Calu3 (cell line): ENCODE measurements around the gene TFAP2E. TPM values are rescaled to one million over a fixed set of nuclear protein-coding genes. Genes with fewer than 3 reads are reported as not detected.

Source experiments
- BruUV-seq: library from RNA; stranded (reverse); fragments of 400-500 nt; replicated peaks from 2 replicates; lab custom pipeline; 2021; lab: Mats Ljungman, UMichigan
- CTCF ChIA-PET: fragments of 300-600 bp; sonication (Branson Sonifier 250); formaldehyde crosslinking; loops from one replicate; lab custom pipeline; 2022; ENCODE audit warnings: antibody characterized with exemption; lab: Charles Lee
- DNase-seq: peaks from one replicate; pipeline ENCODE4 v3.0.0; 2022
- H3K27ac Mint-ChIP-seq: one replicate; pipeline ENCODE4 v1.8.0; 2022; ENCODE audit warnings: mixed read lengths; ENCODE audit not compliant: unreplicated experiment
- H3K27me3 Mint-ChIP-seq: one replicate; pipeline ENCODE4 v1.8.0; 2022; ENCODE audit warnings: mixed read lengths; ENCODE audit not compliant: unreplicated experiment
- H3K36me3 Mint-ChIP-seq: one replicate; pipeline ENCODE4 v1.8.0; 2022; ENCODE audit warnings: mild to moderate bottlenecking, moderate library complexity, mixed read lengths; ENCODE audit not compliant: insufficient read depth, unreplicated experiment
- H3K4me1 Mint-ChIP-seq: one replicate; pipeline ENCODE4 v1.8.0; 2022; ENCODE audit warnings: mild to moderate bottlenecking, low read depth, mixed read lengths; ENCODE audit not compliant: unreplicated experiment
- H3K4me3 Mint-ChIP-seq: one replicate; pipeline ENCODE4 v1.8.0; 2022; ENCODE audit warnings: mild to moderate bottlenecking, low read depth, moderate library complexity, mixed read lengths; ENCODE audit not compliant: unreplicated experiment
- H3K9me3 Mint-ChIP-seq: one replicate; pipeline ENCODE4 v1.8.0; 2022; ENCODE audit warnings: low read depth, mixed read lengths; ENCODE audit not compliant: unreplicated experiment
- intact Hi-C: fragments of 100-400 bp; cut with micrococcal nuclease; formaldehyde crosslinking; loops from one replicate; pipeline ENCODE4 v1.10.0; 2022; ENCODE audit not compliant: unreplicated experiment
- total RNA-seq: library from RNA; stranded (reverse); gene quantifications from 2 replicates; pipeline ENCODE4 v1.2.3, GENCODE V29; 2022
- TF ChIP-seq, protein P1 (sequence below): fragments of 200-600 bp; IDR thresholded peaks from one replicate; pipeline ENCODE4 v1.8.0; 2022; ENCODE audit warnings: antibody characterized with exemption; ENCODE audit not compliant: unreplicated experiment

TFAP2E gene
- total RNA-seq, 1 experiment from 2014 or later, result 0.26 TPM

DNA sequence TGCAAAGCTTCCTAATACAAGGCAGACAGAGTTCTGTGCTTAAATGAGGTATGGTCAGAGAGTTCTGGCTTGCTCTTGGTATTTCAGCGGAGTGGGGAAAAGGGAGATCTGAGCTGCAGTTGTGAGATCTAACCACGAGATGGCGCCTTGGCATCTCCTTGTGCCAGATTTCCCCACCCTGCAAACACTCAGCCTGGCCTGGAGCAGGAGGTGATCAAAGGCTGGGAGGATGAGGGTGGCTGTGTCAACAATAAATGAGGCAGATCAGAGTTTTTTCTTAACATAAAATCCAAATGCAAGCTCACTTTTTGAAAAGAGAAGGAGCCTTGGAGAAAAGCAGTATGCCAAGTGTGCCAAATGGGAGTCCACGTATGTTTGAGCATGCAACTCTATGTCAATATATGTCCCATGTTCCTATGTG lies 4.1 kb upstream of the TFAP2E start:
- H3K9me3 Mint-ChIP-seq, result no peaks in the 10 kb centered on the region
- BruUV-seq, result no TSS peak
- H3K4me1 Mint-ChIP-seq, result peaks cover 17% of the 10 kb centered on the region
- peaks cover 33% of the 10 kb centered on the region for H3K27me3 Mint-ChIP-seq
- no peak overlapping the region for H3K4me3 Mint-ChIP-seq
- TF ChIP-seq, protein P1, sequence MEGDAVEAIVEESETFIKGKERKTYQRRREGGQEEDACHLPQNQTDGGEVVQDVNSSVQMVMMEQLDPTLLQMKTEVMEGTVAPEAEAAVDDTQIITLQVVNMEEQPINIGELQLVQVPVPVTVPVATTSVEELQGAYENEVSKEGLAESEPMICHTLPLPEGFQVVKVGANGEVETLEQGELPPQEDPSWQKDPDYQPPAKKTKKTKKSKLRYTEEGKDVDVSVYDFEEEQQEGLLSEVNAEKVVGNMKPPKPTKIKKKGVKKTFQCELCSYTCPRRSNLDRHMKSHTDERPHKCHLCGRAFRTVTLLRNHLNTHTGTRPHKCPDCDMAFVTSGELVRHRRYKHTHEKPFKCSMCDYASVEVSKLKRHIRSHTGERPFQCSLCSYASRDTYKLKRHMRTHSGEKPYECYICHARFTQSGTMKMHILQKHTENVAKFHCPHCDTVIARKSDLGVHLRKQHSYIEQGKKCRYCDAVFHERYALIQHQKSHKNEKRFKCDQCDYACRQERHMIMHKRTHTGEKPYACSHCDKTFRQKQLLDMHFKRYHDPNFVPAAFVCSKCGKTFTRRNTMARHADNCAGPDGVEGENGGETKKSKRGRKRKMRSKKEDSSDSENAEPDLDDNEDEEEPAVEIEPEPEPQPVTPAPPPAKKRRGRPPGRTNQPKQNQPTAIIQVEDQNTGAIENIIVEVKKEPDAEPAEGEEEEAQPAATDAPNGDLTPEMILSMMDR, result peak; percentile 54
- peaks cover 25% of the 10 kb centered on the region for H3K36me3 Mint-ChIP-seq
- DNase-seq, result peak; percentile 68
- no peak overlapping the region for H3K27ac Mint-ChIP-seq
- CTCF ChIA-PET, result interaction anchor here (1.0 to 2.7 kb wide), 4 partner anchors 118 to 158 kb away, joined by 3 to 32 read pairs (median 6); no protein-coding TSS in a partner anchor
- intact Hi-C loops, result loop anchor here (1.0 kb wide), 2 partner anchors 158 to 205 kb away; no protein-coding TSS in a partner anchor

DNA sequence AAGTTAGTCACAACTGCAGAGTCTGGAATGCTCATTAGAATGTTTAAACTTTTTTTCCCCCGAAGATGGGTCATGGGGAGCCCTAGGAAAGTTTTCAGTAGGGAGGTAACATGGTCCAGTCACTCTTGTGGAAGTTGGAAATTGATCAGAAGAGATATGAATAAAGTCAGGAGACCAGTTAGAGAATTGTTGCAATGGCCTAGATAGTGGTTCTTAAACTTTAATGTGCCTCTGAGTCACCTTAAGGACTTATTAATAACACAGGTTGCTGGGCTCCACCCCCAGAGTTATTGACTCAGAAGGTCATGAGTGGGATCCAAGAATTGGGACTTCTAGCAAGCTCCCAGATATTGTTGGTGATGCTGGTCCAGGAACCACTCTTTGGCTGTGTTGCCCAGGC lies 3.2 kb upstream of the TFAP2E start:
- Mint-ChIP-seq H3K4me3 (no peak overlapping the region), H3K27ac (no peak overlapping the region), H3K4me1 (peaks cover 18% of the 10 kb centered on the region), H3K9me3 (no peaks in the 10 kb centered on the region), H3K36me3 (peaks cover 15% of the 10 kb centered on the region), H3K27me3 (peaks cover 36% of the 10 kb centered on the region)
- CTCF ChIA-PET, result interaction anchor here (0.7 to 1.2 kb wide), 2 partner anchors 157 to 401 kb away, joined by 3 read pairs; no protein-coding TSS in a partner anchor
- BruUV-seq, result no TSS peak
- TF ChIP-seq, protein P1, result no peak
- intact Hi-C loops, result loop anchor here (1.0 kb wide), 2 partner anchors 157 to 204 kb away; no protein-coding TSS in a partner anchor
- no peak for DNase-seq

DNA sequence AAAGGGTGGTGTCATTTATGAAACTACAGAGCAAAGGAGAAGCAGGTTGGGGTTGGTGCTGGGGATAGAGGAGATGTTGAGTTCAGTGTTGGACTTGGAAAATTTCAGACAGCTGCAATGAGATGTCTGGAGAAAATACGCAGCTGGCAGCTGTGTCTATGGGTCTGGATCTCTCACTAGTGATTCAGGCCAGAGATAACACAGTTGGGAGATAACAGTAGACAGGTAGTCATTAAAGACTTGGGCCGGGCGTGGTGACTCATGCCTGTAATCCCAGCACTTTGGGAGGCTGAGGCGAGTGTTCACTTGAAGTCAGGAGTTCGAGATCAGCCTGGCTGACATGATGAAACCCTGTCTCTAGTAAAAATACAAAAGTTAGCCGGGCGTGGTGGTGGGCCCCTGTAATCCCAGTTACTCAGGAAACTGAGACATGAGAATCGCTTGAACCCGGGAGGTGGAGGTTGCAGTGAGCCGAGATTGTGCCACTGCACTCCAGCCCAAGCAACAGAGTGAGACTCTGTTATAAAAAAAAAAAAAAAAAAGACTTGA lies 2.5 kb upstream of the TFAP2E start:
- CTCF ChIA-PET, result interaction anchor here (0.7 to 2.7 kb wide), 3 partner anchors 145 to 402 kb away, joined by 3 to 8 read pairs (median 3); no protein-coding TSS in a partner anchor
- DNase-seq, result no peak
- BruUV-seq, result no TSS peak
- Mint-ChIP-seq H3K36me3 (peaks cover 14% of the 10 kb centered on the region), H3K4me3 (no peak overlapping the region), H3K4me1 (peaks cover 25% of the 10 kb centered on the region), H3K27ac (no peak overlapping the region), H3K9me3 (no peaks in the 10 kb centered on the region), H3K27me3 (peaks cover 43% of the 10 kb centered on the region)
- TF ChIP-seq, protein P1, result no peak
- intact Hi-C loops, result no loop called here

DNA sequence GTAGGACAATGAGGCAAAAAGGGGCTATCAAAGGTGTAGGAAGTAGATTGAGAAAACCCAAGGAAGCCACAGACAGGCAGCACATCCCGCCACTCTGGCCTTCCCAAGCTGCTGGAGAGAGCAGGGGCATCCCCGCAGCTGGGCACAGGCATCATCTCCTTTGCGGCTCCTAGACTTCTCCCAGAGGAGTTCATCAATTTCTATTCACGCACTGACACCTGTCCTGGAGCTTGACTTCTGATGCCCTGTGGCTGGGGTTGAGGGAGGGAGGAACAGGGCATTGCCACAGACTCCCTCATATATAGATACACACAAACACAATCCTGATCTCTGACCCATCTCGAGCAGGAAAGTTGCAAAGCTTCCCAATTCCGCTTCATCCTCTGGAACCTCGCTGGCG lies 1.9 kb upstream of the TFAP2E start:
- BruUV-seq, result no TSS peak
- TF ChIP-seq, protein P1, result no peak
- peaks cover 14% of the 10 kb centered on the region for H3K36me3 Mint-ChIP-seq
- no peaks in the 10 kb centered on the region for H3K9me3 Mint-ChIP-seq
- H3K4me1 Mint-ChIP-seq, result peaks cover 26% of the 10 kb centered on the region
- CTCF ChIA-PET, result interaction anchor here (2.7 kb wide), 1 partner anchor 144 kb away, joined by 8 read pairs; no protein-coding TSS in a partner anchor
- no peak for DNase-seq
- no peak overlapping the region for H3K4me3 Mint-ChIP-seq
- intact Hi-C loops, result no loop called here
- peaks cover 49% of the 10 kb centered on the region for H3K27me3 Mint-ChIP-seq
- H3K27ac Mint-ChIP-seq, result no peak overlapping the region
